Measurements from ENCODE around the gene SESN3.

The SESN3 gene

GRCh38 chr11:95148938-95149337 is 82.1 kb downstream of the SESN3 start:
- Histone ChIP-seq H3K4me2 (ENCODE audit: low read length) (no peak overlapping the region), H3K4me1 (peaks cover 11% of the 10 kb centered on the region), H2AFZ (no peak overlapping the region), H3K4me3 (ENCODE audit: low read depth, low read length) (no peak overlapping the region), H3K27ac (no peak overlapping the region), H3K9me3 (ENCODE audit: control insufficient read depth, low read length) (no peaks in the 10 kb centered on the region), H3K27me3 (ENCODE audit: control insufficient read depth, insufficient read depth, low read length) (no peaks in the 10 kb centered on the region), H3K36me3 (ENCODE audit: control insufficient read depth, insufficient read depth, low read length) (no peaks in the 10 kb centered on the region), H3K9ac (no peak overlapping the region), H3K79me2 (no peaks in the 10 kb centered on the region)
- TF ChIP-seq CTCF (IDR thresholded peaks at IDR 0.05): no peak

- H3K4me3 ChIP-seq (ENCODE audit: low read depth, low read length): no peak overlapping the region
- H3K27ac ChIP-seq: no peak overlapping the region
- TF ChIP-seq CTCF (IDR thresholded peaks at IDR 0.05): no peak
- H3K4me1 ChIP-seq: peaks cover 11% of the 10 kb centered on the region
- no peak overlapping the region for H3K4me2 ChIP-seq (ENCODE audit: low read length)
- H3K27me3 ChIP-seq (ENCODE audit: control insufficient read depth, insufficient read depth, low read length): no peaks in the 10 kb centered on the region
- H3K79me2 ChIP-seq: no peaks in the 10 kb centered on the region
- H3K36me3 ChIP-seq (ENCODE audit: control insufficient read depth, insufficient read depth, low read length): no peaks in the 10 kb centered on the region
- no peaks in the 10 kb centered on the region for H3K9me3 ChIP-seq (ENCODE audit: control insufficient read depth, low read length)
- H2AFZ ChIP-seq: no peak overlapping the region
- H3K9ac ChIP-seq: no peak overlapping the region
Measured at GRCh38 chr11:95148406-95148805, 82.6 kb downstream of the SESN3 start.

- Histone ChIP-seq H3K79me2 (no peaks in the 10 kb centered on the region), H3K27ac (peak overlapping the region; percentile 19), H3K9me3 (ENCODE audit: control insufficient read depth, low read length) (no peaks in the 10 kb centered on the region), H3K4me2 (ENCODE audit: low read length) (no peak overlapping the region), H3K36me3 (ENCODE audit: control insufficient read depth, insufficient read depth, low read length) (no peaks in the 10 kb centered on the region), H3K9ac (no peak overlapping the region), H2AFZ (no peak overlapping the region), H3K27me3 (ENCODE audit: control insufficient read depth, insufficient read depth, low read length) (no peaks in the 10 kb centered on the region), H3K4me3 (ENCODE audit: low read depth, low read length) (no peak overlapping the region), H3K4me1 (peaks cover 11% of the 10 kb centered on the region)
- TF ChIP-seq CTCF (IDR thresholded peaks at IDR 0.05): no peak
Measured at GRCh38 chr11:95147364-95147905, 83.6 kb downstream of the SESN3 start.

- Histone ChIP-seq H3K4me1 (peaks cover 8% of the 10 kb centered on the region), H3K4me2 (ENCODE audit: low read length) (no peak overlapping the region), H3K9me3 (ENCODE audit: control insufficient read depth, low read length) (no peaks in the 10 kb centered on the region), H3K79me2 (no peaks in the 10 kb centered on the region), H2AFZ (no peak overlapping the region), H3K27ac (no peak overlapping the region), H3K36me3 (ENCODE audit: control insufficient read depth, insufficient read depth, low read length) (no peaks in the 10 kb centered on the region), H3K4me3 (ENCODE audit: low read depth, low read length) (no peak overlapping the region), H3K27me3 (ENCODE audit: control insufficient read depth, insufficient read depth, low read length) (no peaks in the 10 kb centered on the region), H3K9ac (no peak overlapping the region)
- no peak for TF ChIP-seq CTCF (IDR thresholded peaks at IDR 0.05)
Measured at GRCh38 chr11:95145430-95146060, 85.5 kb downstream of the SESN3 start.

All from parathyroid adenoma (tissue), 2 donors.